Measurements from ENCODE around the gene RENBP.
"Not testable (repeated sequence)": the region's sequence is repeated elsewhere in the genome, so short reads cannot be mapped to it uniquely, and the experiment has no call there.

The RENBP gene

DNA sequence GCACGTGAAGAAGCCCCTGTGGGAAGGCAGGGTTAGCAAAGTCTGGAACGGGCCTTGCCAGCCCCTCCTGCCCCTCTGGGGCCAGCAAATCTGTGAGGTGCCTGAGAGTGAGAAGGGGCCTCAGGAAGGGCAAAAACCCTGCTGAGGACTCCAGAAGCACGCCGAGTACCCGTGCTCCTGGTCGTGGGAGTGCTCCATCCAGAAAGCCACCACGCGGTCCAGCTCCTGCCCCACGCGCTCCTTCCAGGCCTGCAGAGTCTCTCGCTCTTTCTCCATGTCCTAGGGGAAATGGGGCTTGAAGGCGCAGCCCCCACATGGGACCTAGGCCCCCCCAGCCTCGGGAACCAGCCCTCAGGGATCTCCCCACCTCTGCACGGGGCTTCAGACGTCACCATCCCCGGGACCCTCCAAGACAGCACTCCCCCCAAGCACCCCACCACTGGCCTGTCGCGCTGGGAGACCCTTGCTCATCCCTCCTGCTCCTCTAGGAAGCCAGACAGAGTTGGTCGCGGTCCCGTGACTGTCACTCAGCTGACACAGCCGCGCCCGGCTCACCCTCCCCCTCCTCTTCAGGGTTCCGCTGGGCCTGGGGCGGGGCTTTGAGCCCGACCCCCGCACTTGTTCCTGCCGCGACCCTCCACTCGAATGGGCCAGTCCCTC is at the start of gene RENBP:
Gene RENBP (minus strand): TSS at position 504 of the 660 bp plus-strand sequence. CDS start 33 bp downstream, at position 471.
- no peak for DNase-seq

DNA sequence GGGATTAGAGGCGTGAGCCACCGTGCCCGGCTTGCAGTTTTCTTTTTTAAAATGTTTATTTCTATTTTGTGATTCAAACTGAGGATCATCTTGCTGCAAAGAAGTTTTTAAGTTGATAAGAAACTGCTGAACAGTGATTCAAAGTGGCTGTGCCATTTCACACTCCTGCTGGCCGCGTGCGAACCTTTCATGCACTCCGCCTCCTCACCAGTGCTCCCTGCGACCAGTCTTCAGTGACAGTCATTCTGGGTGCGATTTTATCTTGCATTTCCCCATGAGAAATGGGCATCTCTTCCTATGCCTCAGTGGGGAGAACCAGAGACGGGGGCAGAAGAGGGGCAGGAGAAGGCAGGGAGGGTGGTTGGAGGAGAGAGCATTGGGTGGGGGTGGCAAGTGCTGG is 49.5 kb upstream of the RENBP start:
- DNase-seq = no peak

DNA sequence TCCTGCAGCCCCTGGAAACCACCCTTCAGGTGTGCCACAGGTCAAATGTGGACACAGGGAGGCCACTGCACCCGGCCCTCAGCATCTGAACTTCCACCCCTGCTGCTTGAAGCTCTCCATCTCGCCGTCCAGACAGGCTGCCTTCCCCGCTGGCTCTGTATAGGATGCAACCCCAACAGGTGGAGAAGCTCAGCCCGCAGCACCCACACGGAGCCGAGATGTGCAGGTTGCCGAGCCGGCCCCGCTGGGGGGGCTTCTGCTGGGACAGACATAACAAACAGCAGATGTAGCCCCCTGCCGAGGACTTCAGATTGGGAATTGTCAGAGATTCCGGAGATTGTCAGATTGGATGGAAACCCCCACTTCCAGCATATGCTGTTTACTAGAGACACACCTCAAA is 48.6 kb upstream of the RENBP start:
- DNase-seq = no peak

DNA sequence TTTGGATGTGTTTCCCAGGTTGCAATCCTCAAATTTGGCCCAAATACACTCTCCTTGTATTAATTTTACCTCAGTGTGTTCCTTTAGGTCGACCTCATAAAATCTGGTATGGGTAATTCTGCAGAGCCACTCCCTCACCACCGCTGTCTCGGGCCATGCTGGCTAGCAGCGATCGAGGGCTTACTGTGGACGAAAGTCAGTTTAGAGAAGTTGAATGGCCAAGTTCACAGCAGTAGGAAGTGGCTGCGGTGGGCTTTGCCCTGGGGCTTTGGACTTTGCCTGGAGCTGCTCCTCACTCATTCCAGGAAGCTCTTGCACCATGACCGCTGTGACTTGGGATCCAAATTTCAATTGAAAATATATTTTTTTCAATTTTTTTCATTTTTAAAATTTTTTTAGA is 47.7 kb upstream of the RENBP start:
- DNase-seq = no peak

DNA sequence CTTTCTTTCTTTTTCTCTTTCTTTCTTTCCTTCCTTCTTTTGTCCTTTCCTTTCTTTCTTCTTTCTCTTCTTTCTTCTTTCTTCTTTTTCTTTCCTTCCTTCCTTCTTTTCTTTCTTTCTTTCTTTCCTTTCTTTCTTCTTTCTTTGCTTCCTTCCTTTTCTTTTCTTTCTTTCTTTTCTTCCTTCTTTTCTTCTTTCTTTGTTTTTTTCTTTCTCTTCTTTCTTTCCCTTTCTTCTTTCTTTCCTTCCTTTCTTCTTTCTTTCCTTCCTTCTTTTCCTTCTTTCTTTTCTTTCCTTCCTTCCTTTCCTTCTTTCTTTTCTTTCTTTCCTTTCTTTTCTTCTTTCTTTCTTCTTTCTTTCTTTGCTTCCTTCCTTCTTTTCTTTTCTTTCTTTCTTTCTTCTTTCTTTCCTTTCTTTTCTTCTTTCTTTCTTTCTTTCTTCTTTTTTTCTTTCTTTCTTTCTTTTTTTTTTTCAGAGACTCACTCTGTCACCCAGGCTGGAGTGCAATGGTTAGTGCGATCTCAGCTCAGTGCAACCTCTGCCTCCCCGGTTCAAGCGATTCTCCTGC is 46.7 kb upstream of the RENBP start:
- DNase-seq = no peak

DNA sequence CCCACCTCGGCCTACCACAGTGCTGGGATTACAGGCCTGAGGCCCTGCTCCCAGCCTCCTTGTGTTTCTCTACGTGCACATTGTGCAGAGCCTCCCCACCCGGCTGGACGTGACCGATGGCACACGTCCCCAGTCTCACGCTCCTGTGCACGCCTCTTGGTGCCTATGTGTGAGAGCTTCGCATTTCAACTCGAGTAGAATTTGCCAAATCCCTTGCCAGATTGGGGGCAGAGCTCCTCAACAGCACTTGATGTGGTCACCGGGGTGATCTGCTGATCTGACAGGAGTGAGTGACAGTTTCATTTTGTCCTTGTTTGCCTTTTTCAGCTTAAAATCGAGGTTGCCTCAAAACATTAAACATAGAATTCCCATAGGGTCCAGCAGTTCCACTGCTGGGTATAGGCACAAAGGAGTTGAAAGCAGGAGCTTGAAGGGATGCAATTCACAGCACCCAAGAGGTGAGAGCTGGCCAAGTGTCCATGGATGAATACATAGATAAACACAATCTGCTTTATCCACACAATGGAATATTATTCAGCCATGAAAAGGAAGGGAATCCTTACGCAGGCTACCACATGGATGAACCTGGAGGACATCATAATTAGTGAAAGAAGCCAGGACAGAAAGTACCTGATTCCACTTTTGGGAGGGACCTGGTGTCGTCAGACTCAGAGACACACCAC is 45.7 kb upstream of the RENBP start:
- DNase-seq = no peak

DNA sequence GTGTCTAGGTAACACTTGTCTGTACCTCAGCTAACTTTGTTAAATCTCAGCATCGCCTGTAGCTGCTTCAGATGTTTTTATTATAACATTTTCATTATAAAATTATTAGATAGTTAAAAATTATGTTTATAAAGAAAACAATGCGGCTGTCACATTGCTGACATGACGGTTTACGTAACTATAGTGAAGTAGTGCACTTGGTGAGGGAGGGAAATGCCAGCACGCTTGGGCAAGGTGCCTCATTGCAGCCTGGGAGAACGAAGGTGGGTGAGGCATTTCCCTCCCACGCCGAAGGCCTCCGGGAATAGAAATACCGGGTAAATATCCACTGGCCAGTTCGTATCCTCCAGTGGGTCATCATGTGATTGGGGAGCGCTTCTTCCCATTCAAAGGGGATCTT is 44.0 kb upstream of the RENBP start:
- no peak for DNase-seq

DNA sequence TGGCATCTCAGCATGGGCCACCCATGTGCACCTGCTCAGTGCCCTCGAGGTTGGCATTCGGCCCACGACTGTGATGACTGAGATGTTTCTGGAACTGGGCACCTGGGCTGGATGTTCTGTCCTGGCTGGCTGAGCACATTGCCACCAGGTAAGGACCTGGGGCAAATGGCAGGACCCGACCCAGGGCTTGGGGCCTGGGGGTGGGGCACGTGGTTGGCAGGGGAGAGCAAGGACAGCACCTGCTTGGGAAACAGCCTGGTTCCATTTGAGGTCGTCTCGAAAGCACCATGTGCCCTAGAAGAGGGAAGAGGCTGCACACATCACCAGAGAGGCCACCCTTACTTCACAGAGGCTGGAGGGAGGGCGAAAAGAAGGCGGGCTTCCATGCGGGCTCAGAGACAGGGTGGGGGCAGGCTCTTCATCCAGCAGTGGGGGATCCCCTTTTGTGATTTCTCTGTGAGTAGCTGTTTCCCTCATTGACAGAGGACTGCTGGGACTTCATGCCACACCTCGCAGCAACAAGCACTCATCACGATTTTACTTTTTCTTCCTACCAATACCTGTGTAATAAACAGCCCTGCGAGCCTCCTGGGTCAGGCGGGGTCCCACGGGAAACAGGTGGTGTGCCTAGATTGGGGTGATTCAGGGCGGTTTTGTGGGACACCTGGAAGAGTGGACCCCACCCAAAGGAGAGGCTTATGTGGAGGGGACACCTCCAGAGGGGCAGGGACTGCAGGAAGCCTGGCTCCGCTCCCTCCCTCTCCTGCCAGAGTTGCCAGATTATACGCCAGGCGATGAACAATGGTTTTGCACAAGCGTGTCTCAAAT is 40.1 kb upstream of the RENBP start:
- DNase-seq = no peak

DNA sequence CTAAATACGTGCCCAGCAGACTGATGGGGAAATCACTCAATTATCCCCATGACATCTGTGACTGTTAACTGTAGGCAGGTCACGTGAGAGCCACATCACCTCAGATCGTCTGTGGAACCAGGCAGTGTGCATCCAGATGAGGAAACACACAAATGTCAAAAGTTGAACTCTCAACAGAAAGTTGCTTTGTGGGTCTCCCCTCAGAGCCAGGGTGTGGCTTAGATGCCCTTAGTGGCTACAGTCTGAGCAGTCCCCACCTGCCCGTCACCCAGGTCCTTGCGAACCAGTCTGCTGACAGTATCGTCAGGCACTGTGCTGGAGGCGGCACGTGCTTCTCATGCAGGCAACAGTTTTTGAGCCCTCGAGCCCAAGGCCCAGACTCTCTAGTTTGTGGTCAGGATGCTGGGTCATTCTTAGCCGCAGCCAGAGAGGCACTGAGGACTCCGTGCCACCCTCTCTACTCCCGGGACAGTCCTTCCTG is 38.9 kb upstream of the RENBP start:
- no peak for DNase-seq

DNA sequence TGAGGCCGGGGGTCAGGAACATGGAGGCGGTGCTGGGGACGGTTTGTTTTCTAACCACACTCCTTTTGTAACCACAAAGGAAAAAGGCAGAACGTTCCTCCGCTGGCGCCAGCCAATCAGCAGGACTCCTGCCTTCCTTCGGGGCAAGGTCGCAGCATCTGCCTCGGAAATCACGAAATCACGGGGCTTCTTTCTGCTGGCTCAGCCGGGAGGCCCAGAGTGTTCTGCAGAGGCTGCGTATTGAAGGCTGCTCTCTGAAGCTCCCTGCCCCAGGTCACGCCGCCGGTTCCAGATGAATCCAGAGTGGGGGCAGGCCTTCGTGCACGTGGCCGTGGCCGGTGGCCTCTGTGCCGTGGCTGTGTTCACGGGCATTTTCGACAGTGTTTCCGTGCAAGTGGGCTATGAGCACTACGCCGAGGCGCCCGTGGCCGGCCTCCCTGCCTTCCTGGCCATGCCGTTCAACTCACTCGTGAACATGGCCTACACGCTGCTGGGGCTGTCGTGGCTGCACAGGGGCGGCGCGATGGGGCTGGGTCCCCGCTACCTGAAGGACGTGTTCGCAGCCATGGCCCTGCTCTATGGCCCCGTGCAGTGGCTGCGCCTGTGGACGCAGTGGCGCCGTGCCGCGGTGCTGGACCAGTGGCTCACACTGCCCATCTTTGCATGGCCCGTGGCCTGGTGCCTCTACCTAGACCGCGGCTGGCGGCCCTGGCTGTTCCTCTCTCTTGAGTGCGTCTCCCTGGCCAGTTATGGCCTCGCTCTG is 37.5 kb upstream of the RENBP start:
- peak; percentile 40 for DNase-seq

DNA sequence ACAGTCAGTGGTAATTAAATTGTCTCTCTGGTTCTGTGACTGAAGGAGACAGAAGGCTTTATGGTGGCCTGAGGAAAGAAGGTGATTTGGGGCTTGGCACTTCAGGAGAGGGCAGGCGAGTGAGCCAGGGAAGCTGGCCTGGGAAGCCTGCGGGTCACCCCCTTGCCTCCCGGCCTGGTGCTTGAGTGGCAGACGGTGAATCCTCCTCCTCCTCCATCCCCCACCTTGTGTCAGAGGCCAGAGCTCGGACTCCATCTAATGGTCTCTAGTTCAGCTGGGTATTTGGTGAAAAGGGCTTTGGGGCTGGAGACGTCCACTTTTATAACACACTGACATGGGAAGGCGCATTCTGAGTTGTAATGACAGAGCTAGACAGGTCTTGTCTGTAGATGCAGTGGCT is 36.8 kb upstream of the RENBP start:
- DNase-seq = no peak

DNA sequence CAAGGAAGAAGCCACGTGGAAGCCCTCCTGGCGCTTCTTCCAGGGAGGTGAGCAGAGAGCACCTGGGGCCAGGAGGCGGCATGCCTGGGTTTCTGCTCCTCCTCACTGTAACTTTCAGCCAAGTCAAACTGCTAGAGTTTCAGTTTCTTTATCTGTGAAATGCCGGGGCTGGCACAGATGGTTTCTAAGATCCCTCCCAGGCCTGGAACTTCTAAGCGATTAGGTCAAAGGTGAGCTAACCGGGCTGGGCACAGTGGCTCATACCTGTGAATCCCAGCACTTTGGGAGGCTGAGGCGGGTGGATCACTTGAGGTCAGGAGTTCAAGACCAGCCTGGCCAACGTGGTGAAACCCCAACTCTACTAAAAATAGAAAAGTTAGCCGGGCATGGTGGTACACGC is 36.0 kb upstream of the RENBP start:
- DNase-seq = not testable (repeated sequence)

DNA sequence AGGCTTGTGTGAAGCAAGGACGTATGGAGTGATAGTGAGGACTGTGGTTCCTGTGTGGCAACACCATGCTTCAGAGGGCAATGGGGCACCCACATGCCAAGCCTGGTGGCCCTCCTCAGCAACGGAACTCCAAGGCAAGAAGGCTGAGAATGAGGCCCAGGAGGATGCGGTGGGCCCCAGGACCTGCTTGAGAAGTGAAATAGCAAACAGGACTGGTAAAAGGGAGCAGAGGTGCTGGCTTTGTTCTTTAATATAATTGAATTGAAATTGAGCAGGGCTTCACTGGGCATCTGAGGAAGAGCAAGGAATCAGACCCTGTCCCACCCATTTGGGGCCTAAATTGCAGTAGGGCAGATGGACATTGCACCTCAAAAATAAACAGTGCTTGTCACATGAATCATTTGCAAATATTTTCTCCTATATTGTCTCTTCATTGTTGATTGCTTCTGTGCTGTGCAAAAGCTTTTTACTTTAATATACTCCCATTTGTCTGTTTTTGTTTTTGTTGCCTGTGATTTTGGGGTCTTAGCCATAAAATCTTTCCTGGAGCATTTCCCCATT is 30.4 kb upstream of the RENBP start:
- DNase-seq = no peak

DNA sequence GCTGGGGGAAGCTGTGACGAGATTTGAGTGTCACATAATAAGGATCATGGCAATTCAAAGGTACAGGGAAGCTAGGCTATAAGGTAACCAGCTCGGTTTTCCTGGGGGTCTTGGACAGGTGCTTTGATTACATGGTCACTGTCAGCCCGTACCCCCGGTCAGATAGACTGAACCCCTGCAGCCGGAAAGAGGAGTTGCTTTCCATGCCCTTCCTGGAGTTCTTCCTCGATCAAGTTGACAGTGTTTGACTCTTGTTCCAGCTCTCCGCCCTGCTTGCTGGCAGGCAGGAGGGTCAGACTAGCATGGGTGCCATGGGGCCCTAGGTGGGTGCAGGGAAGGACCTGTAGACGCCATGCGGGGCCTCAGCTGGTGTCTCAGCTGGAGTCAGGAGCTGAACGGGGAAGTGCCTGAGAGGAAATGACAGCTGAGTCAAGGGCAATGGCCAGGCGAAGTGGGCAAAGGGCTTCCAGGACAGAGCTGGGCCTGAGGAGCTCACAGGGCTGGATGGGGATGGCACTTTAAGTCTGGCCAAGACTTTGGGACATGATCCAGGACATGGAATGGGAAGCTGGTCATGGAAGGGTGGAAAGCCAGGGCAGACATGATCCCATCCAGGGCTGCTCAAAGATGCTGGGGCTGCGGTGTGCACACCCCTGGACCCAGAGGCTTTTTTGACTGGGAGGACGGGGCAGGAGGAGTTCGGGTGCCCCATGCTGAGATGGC is 29.7 kb upstream of the RENBP start:
- DNase-seq = no peak

DNA sequence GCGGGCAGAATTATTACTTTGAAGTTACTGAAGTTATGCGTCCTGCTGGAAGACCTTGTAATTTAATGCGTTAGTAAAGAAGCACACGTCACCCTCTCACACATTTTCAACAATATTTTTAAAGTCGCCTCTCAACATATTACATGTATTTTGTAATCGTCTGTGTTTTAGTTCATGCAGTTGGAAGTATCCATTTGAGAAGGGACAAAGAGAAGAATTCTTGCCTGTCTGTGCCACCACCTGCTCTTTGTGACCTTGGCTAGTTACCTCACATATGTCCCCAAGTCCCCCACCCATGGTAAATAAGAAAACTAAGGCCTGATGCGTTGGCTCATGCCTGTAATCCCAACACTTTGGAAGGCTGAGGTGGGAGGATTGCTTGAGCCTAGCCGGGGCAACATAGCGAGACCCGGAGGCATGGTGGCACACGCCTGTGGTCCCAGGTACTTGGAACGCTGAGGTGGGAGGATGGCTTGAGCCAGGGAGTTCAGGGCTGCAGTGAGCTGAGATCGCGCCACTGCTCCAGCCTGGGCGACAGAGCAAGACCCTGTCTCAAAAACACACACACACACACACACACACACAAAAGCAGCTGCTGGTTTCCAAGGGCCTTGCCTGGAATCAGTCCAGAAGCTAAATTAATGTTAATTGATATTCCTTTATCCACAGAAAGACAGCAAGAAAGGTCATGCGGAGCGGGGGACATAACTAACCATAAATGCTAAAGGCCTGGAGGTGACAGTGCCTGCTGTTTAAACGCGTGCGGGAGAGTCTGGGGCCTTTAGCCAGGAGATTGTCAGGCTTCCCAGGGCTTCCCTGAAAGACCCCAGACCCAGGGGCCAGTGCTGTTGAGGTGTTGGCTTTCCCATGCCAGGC is 28.9 kb upstream of the RENBP start:
- no peak for DNase-seq

DNA sequence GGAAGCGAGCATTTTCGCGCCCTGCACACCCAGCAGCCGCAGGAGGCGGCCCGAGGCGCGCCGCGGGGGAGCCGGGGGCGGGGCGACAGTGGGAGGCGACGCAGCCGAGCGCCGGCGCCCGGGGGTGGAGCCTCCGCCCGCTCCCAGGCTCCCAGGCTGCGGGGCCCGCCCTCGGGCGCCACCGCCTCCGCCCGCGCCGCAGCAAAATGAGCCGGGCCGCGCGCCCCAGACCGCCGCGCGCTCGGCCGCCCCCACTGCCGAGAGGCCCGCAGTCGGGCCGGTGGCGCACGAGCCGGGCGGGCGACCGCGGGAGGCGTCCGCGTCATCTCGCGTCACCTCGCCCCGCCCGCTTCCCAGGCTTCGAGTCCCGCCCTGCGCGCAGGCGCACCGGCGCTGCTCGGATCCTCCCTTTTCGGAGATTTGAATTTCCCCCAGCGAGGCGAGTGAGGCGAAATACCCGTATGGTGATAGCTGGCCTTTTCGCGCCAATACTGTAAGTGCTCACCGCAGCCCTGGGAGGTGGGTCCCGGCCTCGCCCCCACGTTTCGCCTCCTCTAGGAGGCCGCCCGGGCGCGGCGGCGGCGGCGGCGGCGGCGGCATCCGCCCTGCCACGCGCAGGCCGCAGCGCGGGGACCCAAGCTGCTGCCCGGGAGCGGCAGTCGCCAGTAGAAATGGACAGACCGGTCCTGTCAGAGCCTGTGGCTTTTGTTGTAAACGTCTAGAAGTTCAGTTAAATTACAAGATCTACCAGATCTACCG is 28.1 kb upstream of the RENBP start, which contains the start of gene TMEM187:
Gene TMEM187 (plus strand): TSS at position 387 of the 759 bp plus-strand sequence. CDS start 9,309 bp downstream, outside the sequence.
- peak; percentile 87 for DNase-seq

DNA sequence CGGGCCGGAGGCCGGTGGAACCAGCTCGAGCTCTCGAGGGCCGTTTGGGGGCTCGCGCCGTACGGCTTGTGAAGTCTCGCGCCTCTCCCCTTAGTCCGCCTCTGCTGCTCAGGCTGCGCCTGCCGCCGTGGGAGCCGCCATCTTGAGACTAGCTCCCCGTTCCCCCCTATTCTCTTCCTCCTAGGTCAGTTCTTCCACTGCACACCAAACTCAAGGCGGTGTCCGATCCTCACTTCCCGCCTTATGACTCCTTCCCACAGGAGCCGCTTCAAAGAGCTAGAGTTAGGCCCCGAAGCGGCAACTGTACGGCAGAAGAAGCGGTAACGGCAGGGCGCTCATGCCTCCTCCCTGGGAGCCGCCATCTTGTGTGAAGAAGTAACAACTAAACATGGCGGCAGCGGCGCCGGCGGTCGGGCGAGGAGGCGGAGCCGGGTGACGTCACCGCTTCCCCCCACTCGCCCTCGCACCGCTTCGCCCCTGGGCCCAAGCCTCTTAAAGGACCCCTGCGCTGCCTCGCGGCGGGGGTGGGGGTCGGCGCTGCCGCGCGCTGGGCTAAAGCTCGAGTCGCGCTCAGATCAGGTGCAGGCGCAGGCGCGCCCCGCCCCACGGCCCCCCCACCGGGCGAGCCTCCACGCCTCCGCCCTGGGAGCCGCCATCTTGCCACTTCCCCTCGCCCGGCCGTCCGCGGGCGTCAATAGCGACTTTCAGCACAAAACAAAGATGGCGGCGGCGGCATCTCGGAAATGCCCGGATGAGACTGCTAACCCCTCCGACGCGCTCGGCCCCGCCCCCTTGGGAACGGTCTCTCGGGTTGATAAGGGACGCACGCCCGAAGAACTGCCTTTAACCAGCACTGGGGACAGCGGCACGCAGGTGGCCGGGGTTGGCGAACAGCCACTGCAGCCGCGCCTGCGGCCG is 27.3 kb upstream of the RENBP start, which contains the start of gene HCFC1:
Gene HCFC1 (minus strand): TSS at position 369 of the 918 bp plus-strand sequence. CDS start 978 bp downstream, outside the sequence.
- DNase-seq = peak; percentile 93

DNA sequence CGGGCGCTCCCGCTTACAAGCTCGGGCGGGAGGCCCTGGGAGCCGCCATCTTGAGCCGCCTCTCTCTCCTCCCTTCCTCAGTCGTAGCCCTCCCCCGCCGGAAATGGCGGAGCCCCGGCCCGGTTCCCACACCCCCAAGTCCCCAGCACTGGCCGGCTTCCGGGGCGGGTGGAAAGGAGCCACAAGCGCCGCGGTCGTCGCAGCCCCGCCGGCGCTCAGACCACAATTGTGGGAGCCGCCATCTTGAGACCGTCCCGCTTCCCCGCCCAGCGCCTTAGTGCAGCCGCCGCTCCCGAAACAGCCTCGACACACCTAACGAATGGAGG is 26.6 kb upstream of the RENBP start:
- DNase-seq = peak; percentile 91

All from activated gamma-delta T cell treated with Interleukin-2 at 50 U/mL for 16 hours (primary cell).